ENCODE results near the gene SNRPA1.

- TF ChIP-seq POLR2AphosphoS5 (IDR thresholded peaks at IDR 0.05; ENCODE audit: insufficient read depth, low read depth, low read length) (no peak), CTCF (IDR thresholded peaks at IDR 0.05; ENCODE audit: extremely low read depth in 1 of 2, insufficient read depth in 1 of 2, low read depth in 1 of 2, low read length in 2 of 2) (no peak)
These were observed 57.8 kb downstream of the SNRPA1 start for GRCh38 chr15:101237251-101237650.

All from endothelial cell of umbilical vein (primary cell).